Raji (cell line): ENCODE measurements around the gene MRPL54.

Experiments
- POLR2A ChIP-seq: IDR thresholded peaks from 2 replicates; pipeline ENCODE4 v1.6.1; 2011; ENCODE audit warnings: low read depth, low read length, control low read depth; ENCODE audit not compliant: insufficient read depth

MRPL54 gene

DNA sequence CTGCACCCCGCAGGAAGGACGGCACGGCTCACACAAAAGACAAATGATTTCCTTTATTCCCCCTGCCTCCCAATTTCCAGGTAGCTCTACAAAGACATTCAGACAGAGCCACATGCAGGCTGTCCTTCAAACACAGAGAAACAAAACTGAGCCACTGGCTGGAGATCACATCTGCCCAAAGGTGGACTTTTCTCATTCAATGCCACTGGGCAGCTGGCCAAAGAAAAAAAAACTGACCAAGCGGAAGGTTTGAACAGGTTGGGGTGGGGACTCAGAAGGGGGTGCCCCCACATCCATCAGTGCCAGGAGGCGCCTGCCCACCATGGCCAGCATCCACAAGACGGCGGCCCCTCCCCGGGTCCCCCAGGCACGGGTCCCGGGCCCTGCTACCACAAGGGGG is 41.5 kb downstream of the MRPL54 start:
- no peak for TF ChIP-seq POLR2A

DNA sequence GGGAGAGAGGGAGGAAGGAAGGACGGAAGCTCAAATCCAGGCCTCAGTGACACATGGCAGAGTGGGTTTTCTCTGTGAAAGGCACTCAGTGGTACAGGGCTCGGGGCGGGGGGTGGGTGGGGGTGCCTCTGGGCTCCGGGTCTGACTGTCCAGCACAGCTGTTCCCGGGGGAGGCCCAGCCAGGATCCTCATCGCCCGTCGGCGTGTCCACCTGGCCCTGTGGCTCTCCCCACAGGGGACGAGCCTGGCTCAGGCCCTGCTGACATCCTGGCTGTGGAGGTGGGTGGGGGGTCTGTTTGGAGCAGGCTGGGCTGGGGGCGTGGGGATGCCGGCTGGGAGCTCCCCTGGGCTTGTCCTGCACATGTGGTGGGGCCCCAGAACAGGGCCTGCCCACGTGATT is 41.9 kb downstream of the MRPL54 start:
- no peak for TF ChIP-seq POLR2A

DNA sequence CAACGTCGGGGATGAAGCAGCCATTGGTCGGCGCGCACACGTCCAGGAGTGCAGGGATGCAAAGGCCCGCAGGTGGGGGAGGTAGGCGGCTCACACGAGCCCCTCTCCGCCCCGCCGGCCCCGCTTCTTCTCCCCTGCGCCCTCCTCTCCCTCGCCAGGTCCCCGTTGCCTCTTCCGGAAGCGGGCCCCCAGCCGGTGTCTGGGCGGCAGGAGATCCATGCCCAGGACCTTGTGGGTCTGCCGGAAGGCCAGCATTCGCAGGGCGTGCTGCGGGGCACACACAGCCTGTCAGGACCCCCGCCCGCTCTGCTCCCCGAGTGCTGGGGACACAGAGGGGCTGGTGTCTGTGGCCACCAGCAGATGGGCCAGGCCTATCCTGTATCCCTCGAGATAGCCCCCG is 43.4 kb downstream of the MRPL54 start:
- no peak for TF ChIP-seq POLR2A

DNA sequence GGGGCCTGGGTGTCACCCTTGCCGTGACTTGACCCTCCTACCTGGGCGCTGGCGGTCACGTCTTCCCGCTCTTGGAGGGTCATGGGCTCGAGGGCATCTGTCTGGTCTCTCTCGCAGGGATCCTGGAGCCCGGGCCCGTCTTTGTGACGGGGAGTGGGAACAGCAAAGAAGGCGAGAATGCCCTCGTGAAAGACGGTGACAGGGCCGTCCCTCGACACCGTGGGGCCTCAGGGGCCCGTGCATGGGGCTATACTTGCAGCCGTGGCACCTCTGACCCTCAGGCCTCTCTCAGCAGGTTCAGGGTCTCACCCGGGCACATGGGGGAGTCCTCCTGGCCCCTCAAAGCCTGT is 44.6 kb downstream of the MRPL54 start:
- no peak for TF ChIP-seq POLR2A

DNA sequence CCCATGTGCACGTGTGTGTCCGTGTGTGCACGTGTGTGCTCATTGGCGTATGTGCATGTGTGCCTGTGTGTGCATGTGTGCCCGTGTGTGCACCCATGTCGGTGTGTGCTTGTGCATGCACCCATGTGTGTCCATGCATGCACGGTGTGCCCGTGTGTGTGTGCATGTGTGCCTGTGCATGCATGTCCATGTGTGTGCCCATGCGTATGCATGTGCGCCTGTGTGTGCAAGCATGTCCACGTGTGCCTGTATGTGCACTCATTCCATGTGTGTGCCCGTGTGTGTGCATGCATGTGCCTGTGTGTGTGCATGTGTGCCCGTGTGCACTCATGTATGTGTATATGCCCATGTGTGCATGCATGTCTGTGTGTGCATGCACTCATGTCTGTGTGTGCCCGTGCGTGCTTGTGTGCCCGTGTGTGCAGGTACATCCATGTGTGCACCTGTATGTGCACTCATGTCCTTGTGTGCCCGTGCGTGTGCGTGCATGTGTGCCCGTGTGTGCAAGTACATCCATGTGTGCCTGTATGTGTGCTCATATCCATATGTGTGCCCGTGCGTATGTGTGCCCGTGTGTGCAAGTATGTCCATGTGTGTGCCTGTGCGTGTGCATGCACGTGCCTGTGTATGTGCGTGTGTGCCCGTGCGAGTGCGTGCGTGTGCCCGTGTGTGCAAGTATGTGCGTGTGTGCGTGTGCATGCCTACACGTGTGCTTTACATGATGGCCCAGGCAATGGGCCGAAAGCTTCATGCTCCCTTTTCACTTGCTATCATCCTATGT is 45.3 kb downstream of the MRPL54 start:
- no peak for TF ChIP-seq POLR2A

DNA sequence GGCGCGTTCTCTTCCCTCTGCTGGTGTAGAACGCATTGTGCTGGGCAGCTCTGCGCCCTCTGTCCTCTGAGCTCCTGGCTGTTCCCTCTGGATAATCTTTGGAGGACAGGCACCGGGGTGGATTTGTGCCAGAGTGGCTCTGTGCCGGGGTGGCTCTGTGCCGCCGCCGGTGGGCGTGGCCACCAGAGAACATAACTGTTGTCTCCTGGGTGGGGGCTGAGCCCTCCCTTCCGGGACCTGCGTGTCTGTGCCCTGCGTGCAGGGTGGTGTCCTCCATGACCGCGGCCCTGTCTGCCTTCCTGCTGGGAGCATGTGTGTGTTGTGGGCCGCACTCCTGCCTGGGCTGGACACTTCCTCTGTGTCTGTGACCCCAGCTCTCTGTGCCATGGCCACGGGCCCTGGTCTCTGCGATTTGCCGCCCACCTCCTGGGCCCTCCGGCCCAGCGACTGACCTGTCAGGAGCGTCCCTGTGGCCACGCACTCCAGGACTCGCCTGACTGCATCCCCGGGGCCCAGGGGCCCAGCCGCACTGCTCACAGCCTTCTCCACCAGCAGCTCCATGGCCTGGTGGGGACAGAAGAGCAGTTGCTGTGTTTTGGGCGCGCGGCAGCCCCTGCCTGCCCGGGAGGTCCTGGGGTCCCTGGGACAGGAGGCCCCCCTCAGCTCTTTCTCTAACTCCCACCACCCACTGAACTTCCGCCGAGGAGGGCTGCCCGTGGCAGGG is 46.1 kb downstream of the MRPL54 start:
- TF ChIP-seq POLR2A = no peak

DNA sequence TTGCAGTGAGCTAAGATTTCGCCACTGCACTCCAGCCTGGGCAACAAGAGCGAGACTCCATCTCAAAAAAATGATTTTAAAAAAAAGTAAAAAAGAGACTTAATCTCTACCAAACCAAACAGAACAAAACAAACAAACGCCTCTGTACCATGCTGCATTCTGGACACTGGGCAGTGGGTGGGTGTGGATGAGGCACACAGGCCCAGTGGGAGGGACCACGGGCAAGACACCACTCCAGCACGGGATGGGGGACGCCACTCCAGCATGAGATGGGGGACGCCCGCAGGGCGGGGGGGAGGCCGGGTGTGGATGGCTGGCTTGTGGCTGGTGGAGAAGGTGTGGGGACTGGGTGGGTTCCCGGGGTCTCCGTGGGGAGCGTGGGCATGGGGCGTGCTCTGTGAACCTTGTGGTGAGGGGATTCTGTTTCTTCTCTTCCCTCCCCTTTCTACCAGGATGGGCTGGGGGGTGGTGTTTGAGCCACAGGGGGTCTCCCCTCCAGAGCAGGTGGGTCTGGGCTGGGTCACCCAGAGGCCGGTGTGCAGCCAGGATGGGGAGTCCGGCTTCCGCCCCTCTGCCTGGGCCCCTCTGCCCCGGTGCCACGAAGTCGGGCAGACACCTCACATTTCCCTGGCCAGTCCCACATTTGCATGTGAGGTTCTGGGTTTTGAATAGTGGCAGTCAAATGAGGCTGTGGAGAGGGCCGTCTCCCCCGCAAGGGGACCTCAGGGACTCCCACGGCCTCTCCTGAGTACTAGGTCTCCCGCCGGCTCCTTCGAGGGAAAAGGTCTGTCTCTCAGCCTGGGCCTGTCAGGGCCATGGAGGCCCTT is 47.6 kb downstream of the MRPL54 start:
- no peak for TF ChIP-seq POLR2A

DNA sequence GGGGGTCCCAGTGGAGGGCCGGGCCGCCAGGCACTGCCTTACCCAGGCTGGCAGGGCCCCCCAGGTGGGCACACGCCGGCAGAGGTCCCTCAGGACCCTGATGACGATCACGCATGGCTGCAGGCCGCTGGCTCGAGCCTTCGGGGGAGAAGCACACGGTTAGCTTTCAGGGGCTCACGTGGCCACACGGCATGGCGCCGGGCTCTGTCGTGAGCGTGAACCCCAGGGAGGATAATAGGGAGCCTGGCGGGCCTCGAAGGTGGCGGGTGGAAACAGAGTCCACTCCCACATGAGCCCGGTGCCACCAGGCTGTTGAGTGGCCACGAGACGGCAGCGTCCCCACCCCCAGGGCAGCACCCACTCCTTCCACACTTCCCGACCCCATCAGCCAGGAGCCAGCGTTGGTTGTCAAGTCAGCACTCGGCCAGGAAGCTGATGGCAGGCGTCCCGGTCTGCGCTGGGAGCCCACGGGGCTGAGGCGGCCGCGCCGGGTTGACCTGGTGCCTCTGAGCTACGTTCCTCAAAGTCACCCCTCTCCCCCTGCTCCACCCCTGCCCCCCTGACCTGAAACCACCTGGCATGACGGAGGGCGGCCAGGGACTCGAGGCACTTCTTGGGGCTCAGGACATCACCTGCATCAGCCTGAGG is 48.4 kb downstream of the MRPL54 start:
- no peak for TF ChIP-seq POLR2A

DNA sequence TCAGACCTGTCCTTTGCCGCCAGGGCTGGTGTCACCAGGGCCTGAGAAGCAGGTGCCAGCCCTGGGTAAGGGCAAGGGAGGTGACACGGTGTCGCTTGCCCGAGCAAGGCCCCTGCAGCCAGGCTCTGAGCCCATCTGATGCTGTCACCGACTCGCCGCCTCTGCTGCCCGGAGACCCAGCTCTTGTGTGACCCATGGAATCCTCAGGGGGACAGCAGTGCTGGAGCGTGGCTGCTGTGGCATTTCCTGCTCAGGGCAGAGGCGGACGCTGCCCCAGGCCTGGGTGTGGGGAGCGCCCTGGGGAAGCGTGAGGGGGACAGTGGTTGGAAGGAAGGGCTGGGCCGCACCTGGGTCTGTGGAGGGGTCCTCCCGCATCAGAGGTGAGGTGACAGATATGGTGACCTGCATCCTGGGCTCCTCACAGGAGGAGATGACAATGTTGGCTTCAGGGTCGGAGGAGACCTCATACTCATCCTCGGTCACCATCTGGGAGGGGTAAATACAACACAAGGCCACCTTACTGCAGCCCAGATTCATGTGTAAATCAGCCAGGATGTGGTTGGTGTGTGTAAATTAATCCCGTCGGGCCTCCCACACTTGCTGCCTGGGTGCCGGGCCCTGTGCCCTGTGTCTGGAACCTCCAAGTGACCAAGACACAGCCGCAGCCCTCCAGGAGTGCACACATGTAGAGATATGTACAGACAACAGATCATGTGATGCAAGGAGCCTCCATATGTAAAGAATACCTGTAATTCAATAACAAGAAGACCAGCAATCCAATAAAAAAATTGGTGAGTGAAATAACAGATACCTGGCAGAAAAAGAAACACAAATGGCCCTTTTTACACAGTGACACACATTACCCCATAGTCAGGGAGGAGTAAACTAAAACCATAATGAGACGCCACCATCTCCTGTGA is 51.3 kb downstream of the MRPL54 start:
- no peak for TF ChIP-seq POLR2A

DNA sequence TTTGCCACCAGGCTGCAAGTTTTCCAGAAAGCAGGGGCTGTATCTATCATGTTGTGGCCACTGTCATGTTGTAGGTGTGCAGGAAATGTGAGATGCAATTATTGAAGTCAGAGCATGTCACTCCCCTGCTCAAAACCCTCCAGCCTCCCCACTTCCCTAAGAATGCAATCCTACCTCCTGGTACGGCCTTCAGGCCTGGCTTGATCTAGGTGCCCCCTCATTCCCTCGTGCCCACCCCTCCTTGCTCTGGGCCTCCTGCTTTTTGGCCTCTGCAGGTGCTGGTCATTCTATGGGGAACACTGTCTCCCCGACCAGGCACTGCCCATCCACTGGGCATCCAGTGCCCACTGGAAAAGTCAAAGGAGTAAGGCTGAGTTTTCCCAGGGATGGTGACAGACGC is 52.2 kb downstream of the MRPL54 start:
- TF ChIP-seq POLR2A = no peak

DNA sequence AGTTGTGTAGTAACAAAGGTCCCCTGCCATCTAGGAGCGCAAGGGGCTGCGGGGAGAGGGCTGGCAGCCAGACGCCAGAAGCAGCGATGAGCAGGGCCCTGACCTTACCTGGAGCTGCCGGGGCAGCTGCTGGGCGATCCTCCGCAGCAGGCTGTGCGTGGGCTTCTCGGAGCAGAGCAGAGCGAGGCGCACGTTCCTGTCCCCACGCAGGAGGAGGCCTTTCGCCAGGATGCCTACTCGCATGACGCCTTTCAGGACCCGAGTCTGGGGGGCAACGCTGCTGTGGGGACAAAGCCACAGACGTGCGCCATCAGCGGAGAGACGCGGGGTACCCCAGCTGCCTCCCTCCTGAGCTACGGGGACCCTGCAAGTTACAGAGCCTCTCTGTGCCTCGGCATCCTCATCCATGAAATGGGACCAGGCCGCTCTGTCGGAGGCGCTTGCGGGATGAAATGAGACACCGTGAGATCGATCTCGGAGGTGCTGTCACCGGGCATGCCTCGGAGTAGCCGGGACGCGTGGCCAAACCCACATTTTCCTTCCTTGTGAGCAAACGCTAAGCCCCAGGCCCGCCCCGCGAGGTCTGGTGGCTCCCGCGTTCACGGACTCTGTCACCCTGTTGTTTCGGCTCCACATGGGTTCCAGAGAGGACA is 54.2 kb downstream of the MRPL54 start:
- TF ChIP-seq POLR2A = no peak
